T-cell (primary cell): ENCODE results near the gene CLIC3. TPM values are rescaled to one million over a fixed set of nuclear protein-coding genes. Genes with fewer than 3 reads are reported as not detected.
A peak's percentile ranks its signal among the peaks of the same experiment; 100 is the strongest.

Source experiments
- ATAC-seq, 4 experiments: fragments of 200-7000 bp in 3 of 4; fragments of 150-1000 bp in 1 of 4; cut with Tn5 transposase; replicated peaks in 1 of 4; 1 replicate in 3 of 4; 2 replicates in 1 of 4; pipeline ENCODE4 v1.10.0; 2021; ENCODE audit warnings: moderate library complexity in 3 of 4, mild to moderate bottlenecking in 2 of 4, moderate number of reproducible peaks in 1 of 4
- CTCF ChIA-PET, 2 donors: fragments of 300-600 bp; sonication (Branson Sonifier 250); formaldehyde crosslinking; loops; one replicate each; lab custom pipeline; 2022; ENCODE audit warnings: antibody characterized with exemption in 2 of 2; lab: Charles Lee
- POLR2A ChIA-PET, 2 donors: fragments of 300-600 bp; sonication (Branson Sonifier 250); formaldehyde crosslinking; loops; one replicate each; lab custom pipeline; 2022; ENCODE audit warnings: antibody characterized with exemption in 2 of 2; lab: Charles Lee
- DNase-seq, 35 experiments: peaks; one replicate each; pipeline versions ENCODE4 v3.0.0 to v3.0.0-alpha.2; 2013 to 2023
- H3K27ac ChIP-seq: one replicate; pipeline ENCODE4 v1.5.1; 2013; ENCODE audit warnings: low read length
- H3K27me3 ChIP-seq, 2 experiments: replicated peaks in 1 of 2; 1 replicate in 1 of 2; 2 replicates in 1 of 2; pipeline versions ENCODE4 v1.6.1 to v1.7.0; 2013; ENCODE audit warnings: low read length in 1 of 2, mixed read lengths in 1 of 2; ENCODE audit not compliant: control insufficient read depth in 2 of 2, insufficient read depth in 2 of 2; ENCODE audit errors: extremely low read depth in 1 of 2
- H3K36me3 ChIP-seq, 2 donors: 1 replicate in 1 of 2; 2 replicates in 1 of 2; pipeline versions ENCODE4 v1.6.1 to v1.7.0; 2013; ENCODE audit warnings: low read length in 1 of 2; ENCODE audit not compliant: control insufficient read depth in 2 of 2, insufficient read depth in 1 of 2; ENCODE audit errors: extremely low read depth in 1 of 2
- H3K4me1 ChIP-seq, 2 experiments: 1 replicate in 1 of 2; 2 replicates in 1 of 2; pipeline versions ENCODE4 v1.6.1 to v1.7.0; 2013; ENCODE audit warnings: low read length in 2 of 2, mixed read lengths in 1 of 2; ENCODE audit not compliant: insufficient read depth in 2 of 2, control insufficient read depth in 1 of 2; ENCODE audit errors: extremely low read depth in 1 of 2
- H3K4me3 ChIP-seq, 2 donors: 1 replicate in 1 of 2; 2 replicates in 1 of 2; pipeline versions ENCODE4 v1.5.1 to v1.7.0; 2013; ENCODE audit warnings: mild to moderate bottlenecking in 2 of 2, low read length in 1 of 2, moderate library complexity in 1 of 2; ENCODE audit not compliant: control insufficient read depth in 1 of 2; ENCODE audit errors: extremely low read depth in 1 of 2
- H3K9me3 ChIP-seq: 2 replicates; pipeline ENCODE4 v1.7.0; 2013
- H3K27ac Mint-ChIP-seq, 2 donors: one replicate each; pipeline ENCODE4 v1.8.0; 2020 to 2021; ENCODE audit warnings: mild to moderate bottlenecking in 2 of 2, mixed read lengths in 2 of 2
- H3K27me3 Mint-ChIP-seq, 2 donors: one replicate each; pipeline ENCODE4 v1.8.0; 2021 to 2022; ENCODE audit warnings: mixed read lengths in 2 of 2
- H3K36me3 Mint-ChIP-seq: one replicate; pipeline ENCODE4 v1.8.0; 2021; ENCODE audit warnings: mixed read lengths
- H3K4me1 Mint-ChIP-seq, 3 donors: one replicate each; pipeline ENCODE4 v1.8.0; 2020 to 2022; ENCODE audit warnings: mixed read lengths in 3 of 3, mild to moderate bottlenecking in 1 of 3
- H3K4me3 Mint-ChIP-seq, 3 donors: one replicate each; pipeline ENCODE4 v1.8.0; 2020 to 2022; ENCODE audit warnings: mild to moderate bottlenecking in 3 of 3, mixed read lengths in 3 of 3, moderate library complexity in 3 of 3
- H3K9me3 Mint-ChIP-seq, 3 donors: one replicate each; pipeline ENCODE4 v1.8.0; 2020 to 2022; ENCODE audit warnings: mixed read lengths in 3 of 3
- WGBS: methylation state at CpG from one replicate; pipeline ENCODE4 v1.1.5; 2013; ENCODE audit warnings: missing lambda C conversion rate; ENCODE audit not compliant: insufficient coverage; 5-methylcytosine and 5-hydroxymethylcytosine counted together
- total RNA-seq, 35 experiments: library from RNA in 6 of 35; stranded (reverse) in 6 of 35; fragments of 120-200 nt in 1 of 35; gene quantifications; one replicate each; pipeline versions ENCODE4 v1.2.1 to v1.2.4 and lab custom pipeline; 2013 to 2026

CLIC3 gene
- total RNA-seq, 5 donors from 2014 or later (not counting 1 experiment from before 2014, with no cell fraction given) = 5.4 to 24.7 (median 8.0) TPM

GRCh38 chr9:137029058-137029936, 32.9 kb upstream of the CLIC3 start:
- WGBS = 17% methylated on average over 6 of the region's 19 CpGs
- peak in 29 of 35 experiments; percentile 31 to 80 (median 55) for DNase-seq
- ChIA-PET CTCF (interaction anchor here in 1 of 2 donors (0.6 to 1.9 kb wide), 15 partner anchors 15 to 251 kb away, joined by 3 to 10 read pairs (median 4); partner anchors contain the start of genes AJM1, PAXX, RNF208 and TMEM141), POLR2A (no interaction called here)
- no peaks in the 10 kb centered on the region for H3K9me3 Mint-ChIP-seq
- H3K4me3 Mint-ChIP-seq = peak overlapping the region; percentile 73 to 79 (median 79)
- ATAC-seq = peak; percentile 19 to 41 (median 24)
- Histone ChIP-seq H3K4me3 (peak overlapping the region; percentile 79 to 81), H3K27ac (peak overlapping the region; percentile 59), H3K4me1 (peaks cover 20 to 91% of the 10 kb centered on the region in 2 experiments), H3K36me3 (no peaks in the 10 kb centered on the region), H3K27me3 (peaks cover 0 to 13% of the 10 kb centered on the region in 2 experiments), H3K9me3 (no peaks in the 10 kb centered on the region)
- H3K4me1 Mint-ChIP-seq = peaks cover 41 to 57% (median 49%) of the 10 kb centered on the region in 3 donors
- H3K36me3 Mint-ChIP-seq = no peaks in the 10 kb centered on the region
- no peaks in the 10 kb centered on the region for H3K27me3 Mint-ChIP-seq
- peak overlapping the region; percentile 88 to 90 for H3K27ac Mint-ChIP-seq

GRCh38 chr9:137028263-137029057, 32.1 kb upstream of the CLIC3 start:
- H3K4me1 Mint-ChIP-seq = peaks cover 36 to 55% (median 45%) of the 10 kb centered on the region in 3 donors
- DNase-seq = peak in 32 of 35 experiments; percentile 26 to 89 (median 56)
- WGBS = under 1% methylated on average over 95 of the region's 98 CpGs

GRCh38 chr9:137027369-137028262, 31.2 kb upstream of the CLIC3 start, which contains the start of gene ABCA2:
ABCA2 (minus strand) TSS chr9:137028237; CDS start chr9:137028140, 97 bp downstream.
- ATAC-seq (no peak), DNase-seq (no peak)
- H3K36me3 ChIP-seq = no peaks in the 10 kb centered on the region
- H3K27ac Mint-ChIP-seq = peak within 1 kb of the TSS; percentile 88 to 90
- no peaks in the 10 kb centered on the region for H3K9me3 ChIP-seq
- peaks cover 35 to 49% (median 42%) of the 10 kb centered on the region in 3 donors for H3K4me1 Mint-ChIP-seq
- POLR2A ChIA-PET = no interaction called here
- H3K27ac ChIP-seq = peak within 1 kb of the TSS; percentile 59
- CTCF ChIA-PET = interaction anchor here (0.6 kb wide), 2 partner anchors 32 to 58 kb away, joined by 3 to 5 read pairs; no protein-coding TSS in a partner anchor
- no peaks in the 10 kb centered on the region for H3K36me3 Mint-ChIP-seq
- WGBS = 5% methylated on average over 93 of the region's 95 CpGs
- H3K27me3 Mint-ChIP-seq = no peaks in the 10 kb centered on the region
- H3K4me3 Mint-ChIP-seq = peak within 1 kb of the TSS; percentile 79 to 82 (median 80)
- peaks cover 20 to 77% of the 10 kb centered on the region in 2 experiments for H3K4me1 ChIP-seq
- H3K4me3 ChIP-seq = peak within 1 kb of the TSS; percentile 79 to 81
- H3K27me3 ChIP-seq = peaks cover 0 to 13% of the 10 kb centered on the region in 2 experiments
- H3K9me3 Mint-ChIP-seq = no peaks in the 10 kb centered on the region

More at GRCh38 chr9:137028263-137029057, 32.1 kb upstream of the CLIC3 start:
- Mint-ChIP-seq H3K27ac (peak overlapping the region; percentile 88 to 90), H3K36me3 (no peaks in the 10 kb centered on the region), H3K4me3 (peak overlapping the region; percentile 73 to 79 (median 79)), H3K27me3 (no peaks in the 10 kb centered on the region), H3K9me3 (no peaks in the 10 kb centered on the region)
- Histone ChIP-seq H3K4me1 (peaks cover 20 to 84% of the 10 kb centered on the region in 2 experiments), H3K4me3 (peak overlapping the region; percentile 79 to 81), H3K36me3 (no peaks in the 10 kb centered on the region), H3K9me3 (no peaks in the 10 kb centered on the region), H3K27me3 (peaks cover 0 to 13% of the 10 kb centered on the region in 2 experiments), H3K27ac (peak overlapping the region; percentile 59)
- ChIA-PET CTCF (interaction anchor here (0.6 to 1.9 kb wide), 12 partner anchors 15 to 237 kb away, joined by 3 to 9 read pairs (median 3); partner anchors contain the start of genes AJM1 (in 1 of the 2), PAXX (in 1 of the 2), RNF208 (in 1 of the 2) and TMEM141 (in 1 of the 2)), POLR2A (no interaction called here)
- peak; percentile 74 to 83 (median 78) for ATAC-seq

- no peaks in the 10 kb centered on the region for H3K27me3 Mint-ChIP-seq
- DNase-seq = no peak
- no peaks in the 10 kb centered on the region for H3K36me3 Mint-ChIP-seq
Measured at GRCh38 chr9:137026828-137027227, 30.5 kb upstream of the CLIC3 start.

GRCh38 chr9:137026384-137026783, 30.0 kb upstream of the CLIC3 start:
- H3K4me1 Mint-ChIP-seq = peaks cover 24 to 42% (median 34%) of the 10 kb centered on the region in 3 donors
- CTCF ChIA-PET = interaction anchor here (0.6 to 1.1 kb wide), 2 partner anchors 9 to 30 kb away, joined by 3 read pairs; no protein-coding TSS in a partner anchor
- H3K36me3 Mint-ChIP-seq = no peaks in the 10 kb centered on the region
- DNase-seq (no peak), ATAC-seq (no peak)
- Histone ChIP-seq H3K9me3 (no peaks in the 10 kb centered on the region), H3K36me3 (no peaks in the 10 kb centered on the region), H3K27ac (no peak overlapping the region), H3K4me3 (no peak overlapping the region), H3K27me3 (peaks cover 0 to 13% of the 10 kb centered on the region in 2 experiments), H3K4me1 (peaks cover 20 to 69% of the 10 kb centered on the region in 2 experiments)
- POLR2A ChIA-PET = no interaction called here
- peak overlapping the region; percentile 48 to 61 for H3K27ac Mint-ChIP-seq
- H3K9me3 Mint-ChIP-seq = no peaks in the 10 kb centered on the region
- H3K4me3 Mint-ChIP-seq = peak overlapping the region; percentile 41 to 77 (median 41)
- H3K27me3 Mint-ChIP-seq = no peaks in the 10 kb centered on the region
- WGBS = 89% methylated on average over 2 of the region's 2 CpGs

More at GRCh38 chr9:137026828-137027227, 30.5 kb upstream of the CLIC3 start:
- ATAC-seq = no peak
- Mint-ChIP-seq H3K4me3 (peak overlapping the region; percentile 77 to 82 (median 80)), H3K9me3 (no peaks in the 10 kb centered on the region), H3K27ac (peak overlapping the region; percentile 48 to 61), H3K4me1 (peaks cover 27 to 45% (median 36%) of the 10 kb centered on the region in 3 donors)
- WGBS = 80% methylated on average over 4 of the region's 4 CpGs
- ChIA-PET POLR2A (no interaction called here), CTCF (interaction anchor here in 1 of 2 donors (1.1 kb wide), 1 partner anchor 8 kb away, joined by 3 read pairs; no protein-coding TSS in a partner anchor)
- Histone ChIP-seq H3K27ac (no peak overlapping the region), H3K4me3 (peak overlapping the region in 1 of 2 donors; percentile 41), H3K4me1 (peaks cover 20 to 69% of the 10 kb centered on the region in 2 experiments), H3K36me3 (no peaks in the 10 kb centered on the region), H3K27me3 (peaks cover 0 to 13% of the 10 kb centered on the region in 2 experiments), H3K9me3 (no peaks in the 10 kb centered on the region)
